Thyroid gland (tissue), 4 donors: ENCODE measurements around the gene PLCB1. TPM values are rescaled to one million over a fixed set of nuclear protein-coding genes. Genes with fewer than 3 reads are reported as not detected.

Experiments
- DNase-seq, 2 donors: peaks; one replicate each; pipeline ENCODE4 v3.0.0-alpha.2; 2019
- H3K27ac ChIP-seq, 3 donors: fragments of 200-600 bp; sonication (generic); 1 replicate in 2 of 3; 2 replicates in 1 of 3; pipeline ENCODE4 v1.5.1; 2016 to 2019; ENCODE audit warnings: mild to moderate bottlenecking in 1 of 3, moderate library complexity in 1 of 3
- H3K27me3 ChIP-seq: fragments of 200-600 bp; sonication (generic); one replicate; pipeline ENCODE4 v1.5.1; 2019
- H3K36me3 ChIP-seq, 2 donors: fragments of 200-600 bp; sonication (generic); one replicate each; pipeline ENCODE4 v1.5.1; 2016 to 2019
- H3K4me1 ChIP-seq, 2 donors: fragments of 200-600 bp; sonication (generic); one replicate each; pipeline ENCODE4 v1.5.1; 2017 to 2019
- H3K4me3 ChIP-seq, 3 donors: fragments of 200-600 bp; sonication (generic); replicated peaks in 1 of 3; 1 replicate in 2 of 3; 2 replicates in 1 of 3; pipeline ENCODE4 v1.5.1; 2016; ENCODE audit warnings: mild to moderate bottlenecking in 1 of 3
- H3K9me3 ChIP-seq: fragments of 200-600 bp; sonication (generic); one replicate; pipeline ENCODE4 v1.5.1; 2017
- POLR2A ChIP-seq, 2 donors: fragments of 450-650 bp; IDR thresholded peaks; one replicate each; pipeline ENCODE4 v1.6.1; 2017; ENCODE audit warnings: antibody characterized with exemption in 2 of 2, mild to moderate bottlenecking in 2 of 2, moderate library complexity in 1 of 2
- WGBS, 2 donors: methylation state at CpG; one replicate each; pipeline ENCODE4 v1.1.5; 2017; 5-methylcytosine and 5-hydroxymethylcytosine counted together
- intact Hi-C: fragments of 100-400 bp; cut with DNase I; formaldehyde crosslinking; loops from one replicate; pipeline ENCODE4 v1.15.1; 2023
- total RNA-seq, 4 donors: library from RNA; depleted of rRNA; stranded (reverse); fragments of >200 nt; gene quantifications; one replicate each; pipeline ENCODE4 v1.2.3, GENCODE V29; 2016
- TF ChIP-seq, protein P1 (sequence below), 6 experiments: fragments of 200-600 bp in 3 of 6; fragments of 450-650 bp in 3 of 6; sonication (generic) in 3 of 6; IDR thresholded peaks; one replicate each; pipeline ENCODE4 v1.5.1; 2016 to 2019; ENCODE audit warnings: antibody characterized with exemption in 6 of 6, mild to moderate bottlenecking in 2 of 6, inconsistent platforms in 1 of 6, moderate library complexity in 1 of 6

PLCB1 gene
- total RNA-seq, 4 donors from 2014 or later = 7.3 to 14.1 (median 11.0) TPM

DNA sequence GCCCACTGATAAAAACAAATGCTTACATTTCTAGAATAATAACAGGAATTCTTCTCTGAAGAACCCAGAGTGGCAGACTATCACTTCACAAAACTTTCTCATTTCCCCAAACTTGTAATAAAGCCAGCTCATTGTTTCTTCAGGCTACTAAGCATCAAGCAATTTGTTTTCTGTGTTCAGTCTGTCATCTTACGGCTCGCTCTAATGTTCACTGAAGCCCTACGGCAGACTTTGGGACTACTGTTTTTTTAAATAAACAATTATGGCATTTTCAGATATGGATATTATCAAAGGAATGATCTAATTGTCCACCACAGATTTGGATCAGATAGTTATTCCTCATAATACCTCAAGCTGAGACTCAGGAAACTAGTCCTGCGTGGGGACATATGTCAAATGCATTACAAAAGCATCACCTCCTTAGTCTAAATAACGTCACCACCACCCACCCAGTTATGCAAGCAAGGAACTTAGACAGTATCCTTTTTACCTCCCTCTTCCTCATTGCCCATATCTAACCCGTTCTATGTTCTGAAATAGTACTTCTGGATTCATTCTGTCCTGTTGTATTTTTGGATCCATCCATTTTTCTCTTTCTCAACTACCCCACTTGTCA lies 415.1 kb downstream of the PLCB1 start:
- H3K27me3 ChIP-seq = no peaks in the 10 kb centered on the region
- WGBS, 2 donors = 50 to 53% methylated on average over 6 of the region's 6 CpGs
- no peaks in the 10 kb centered on the region for H3K36me3 ChIP-seq
- no peak overlapping the region for H3K27ac ChIP-seq
- no peaks in the 10 kb centered on the region for H3K9me3 ChIP-seq
- intact Hi-C loops = no loop called here
- no peak for TF ChIP-seq POLR2A (IDR thresholded peaks at IDR 0.05)
- TF ChIP-seq, protein P1, sequence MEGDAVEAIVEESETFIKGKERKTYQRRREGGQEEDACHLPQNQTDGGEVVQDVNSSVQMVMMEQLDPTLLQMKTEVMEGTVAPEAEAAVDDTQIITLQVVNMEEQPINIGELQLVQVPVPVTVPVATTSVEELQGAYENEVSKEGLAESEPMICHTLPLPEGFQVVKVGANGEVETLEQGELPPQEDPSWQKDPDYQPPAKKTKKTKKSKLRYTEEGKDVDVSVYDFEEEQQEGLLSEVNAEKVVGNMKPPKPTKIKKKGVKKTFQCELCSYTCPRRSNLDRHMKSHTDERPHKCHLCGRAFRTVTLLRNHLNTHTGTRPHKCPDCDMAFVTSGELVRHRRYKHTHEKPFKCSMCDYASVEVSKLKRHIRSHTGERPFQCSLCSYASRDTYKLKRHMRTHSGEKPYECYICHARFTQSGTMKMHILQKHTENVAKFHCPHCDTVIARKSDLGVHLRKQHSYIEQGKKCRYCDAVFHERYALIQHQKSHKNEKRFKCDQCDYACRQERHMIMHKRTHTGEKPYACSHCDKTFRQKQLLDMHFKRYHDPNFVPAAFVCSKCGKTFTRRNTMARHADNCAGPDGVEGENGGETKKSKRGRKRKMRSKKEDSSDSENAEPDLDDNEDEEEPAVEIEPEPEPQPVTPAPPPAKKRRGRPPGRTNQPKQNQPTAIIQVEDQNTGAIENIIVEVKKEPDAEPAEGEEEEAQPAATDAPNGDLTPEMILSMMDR (IDR thresholded peaks at IDR 0.05) = no peak
- no peak for DNase-seq
- H3K4me3 ChIP-seq = no peak overlapping the region
- H3K4me1 ChIP-seq = no peaks in the 10 kb centered on the region

DNA sequence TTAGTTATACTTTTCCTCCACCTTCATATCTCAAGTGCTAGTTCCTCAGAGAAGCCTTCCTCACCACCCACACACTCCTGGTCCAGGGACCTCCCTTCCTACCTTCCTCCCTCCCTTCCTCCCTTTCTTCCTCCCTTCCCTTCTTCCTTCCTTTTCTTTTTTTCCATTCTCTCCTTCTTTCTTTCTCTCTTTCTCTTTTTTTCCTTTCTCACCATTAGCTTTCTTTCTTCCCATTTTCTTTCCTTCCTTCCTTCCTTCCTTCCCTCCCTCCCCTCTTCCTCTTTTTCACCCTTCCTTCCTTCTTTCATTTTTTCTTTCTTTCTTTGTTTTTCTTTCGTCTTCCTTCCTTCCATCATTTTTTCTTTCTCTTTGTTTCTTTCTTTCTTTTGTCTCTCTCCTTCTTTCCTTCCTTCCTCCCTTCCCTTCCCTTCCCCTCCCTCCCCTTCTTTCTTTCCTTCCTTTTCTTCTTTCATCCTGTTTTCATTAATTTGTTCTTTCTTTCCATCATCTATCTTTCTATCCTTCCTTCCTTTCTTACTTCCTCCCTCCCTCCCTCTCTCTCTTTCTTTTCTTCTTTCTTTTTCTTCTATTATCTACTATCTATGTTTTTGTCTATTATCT lies 416.0 kb downstream of the PLCB1 start:
- Histone ChIP-seq H3K9me3 (no peaks in the 10 kb centered on the region), H3K4me1 (no peaks in the 10 kb centered on the region), H3K27ac (no peak overlapping the region), H3K36me3 (no peaks in the 10 kb centered on the region), H3K27me3 (no peaks in the 10 kb centered on the region), H3K4me3 (no peak overlapping the region)
- no peak for DNase-seq
- TF ChIP-seq, protein P1 (IDR thresholded peaks at IDR 0.05) = no peak
- no peak for TF ChIP-seq POLR2A (IDR thresholded peaks at IDR 0.05)
- 90 to 97% methylated on average over 1 of the region's 1 CpG for WGBS, 2 donors
- intact Hi-C loops = no loop called here

DNA sequence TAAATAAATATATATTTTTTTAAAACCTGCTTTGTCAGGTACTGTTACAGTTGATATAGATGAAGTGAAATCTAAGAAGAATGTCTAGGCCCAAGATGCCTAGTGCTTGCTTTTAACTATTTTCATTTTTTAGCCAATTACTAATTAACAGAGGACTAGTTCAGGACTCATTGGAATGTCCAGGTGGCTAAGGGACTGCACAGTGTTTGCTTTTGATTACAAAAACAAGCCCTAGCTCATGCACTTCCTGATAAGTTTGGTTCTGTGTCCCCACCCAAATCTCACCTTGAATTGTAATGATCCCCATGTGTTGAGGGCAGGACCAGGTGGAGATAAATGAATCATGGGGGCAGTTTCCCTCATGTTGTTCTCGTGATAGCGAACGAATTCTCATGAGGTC lies 417.1 kb downstream of the PLCB1 start:
- Histone ChIP-seq H3K27ac (no peak overlapping the region), H3K4me3 (no peak overlapping the region), H3K36me3 (no peaks in the 10 kb centered on the region), H3K27me3 (no peaks in the 10 kb centered on the region), H3K9me3 (no peaks in the 10 kb centered on the region), H3K4me1 (no peaks in the 10 kb centered on the region)
- no peak for TF ChIP-seq POLR2A (IDR thresholded peaks at IDR 0.05)
- TF ChIP-seq, protein P1 (IDR thresholded peaks at IDR 0.05) = no peak
- DNase-seq = no peak
- intact Hi-C loops = no loop called here
- 93 to 96% methylated on average over 3 of the region's 3 CpGs for WGBS, 2 donors

DNA sequence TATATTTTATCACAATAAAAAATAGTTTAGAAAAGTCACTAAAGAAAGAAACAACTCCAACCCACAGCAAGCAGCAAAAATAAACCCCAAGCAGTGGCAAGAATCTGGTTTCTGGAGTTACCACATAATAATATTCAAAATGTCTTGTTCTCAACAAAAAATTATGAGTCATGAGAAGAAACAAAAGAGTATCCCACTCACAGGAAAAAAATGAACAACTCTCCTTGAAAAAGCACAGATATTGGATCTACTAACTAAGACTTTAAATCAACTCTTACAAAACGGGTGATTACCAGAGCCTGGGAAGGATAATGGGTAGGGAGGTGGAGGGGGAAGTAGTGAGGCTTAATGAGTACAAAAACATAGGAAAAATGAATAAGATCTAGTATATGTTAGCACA lies 425.6 kb downstream of the PLCB1 start:
- no peaks in the 10 kb centered on the region for H3K4me1 ChIP-seq
- H3K36me3 ChIP-seq = no peaks in the 10 kb centered on the region
- no peak overlapping the region for H3K4me3 ChIP-seq
- no peak for TF ChIP-seq POLR2A (IDR thresholded peaks at IDR 0.05)
- TF ChIP-seq, protein P1 (IDR thresholded peaks at IDR 0.05) = no peak
- no peak overlapping the region for H3K27ac ChIP-seq
- no peaks in the 10 kb centered on the region for H3K9me3 ChIP-seq
- 87 to 93% methylated on average over 1 of the region's 1 CpG for WGBS, 2 donors
- DNase-seq = no peak
- intact Hi-C loops = no loop called here
- no peaks in the 10 kb centered on the region for H3K27me3 ChIP-seq

DNA sequence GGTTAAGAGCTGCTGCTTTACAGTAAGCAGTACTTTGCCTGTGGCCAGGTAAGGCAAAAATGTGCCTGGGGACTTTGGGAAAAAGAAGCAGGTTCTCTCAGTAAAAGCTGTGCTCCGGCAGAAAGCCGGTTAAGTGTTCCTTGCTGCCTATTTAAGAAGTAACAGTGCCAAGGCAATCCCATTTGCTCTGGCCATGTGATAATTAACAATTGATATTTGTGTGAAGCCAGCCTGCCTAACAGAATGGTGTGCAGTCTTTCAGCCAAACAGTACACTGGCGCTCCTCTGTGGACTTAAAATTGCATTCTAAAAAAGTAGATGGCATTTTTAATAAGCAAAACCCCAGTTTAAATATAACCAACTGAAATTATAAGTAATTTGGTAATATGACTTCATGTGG lies 430.3 kb downstream of the PLCB1 start:
- H3K36me3 ChIP-seq = no peaks in the 10 kb centered on the region
- TF ChIP-seq, protein P1 (IDR thresholded peaks at IDR 0.05) = no peak
- no peak for TF ChIP-seq POLR2A (IDR thresholded peaks at IDR 0.05)
- intact Hi-C loops = no loop called here
- H3K9me3 ChIP-seq = no peaks in the 10 kb centered on the region
- no peak overlapping the region for H3K27ac ChIP-seq
- no peaks in the 10 kb centered on the region for H3K27me3 ChIP-seq
- no peak for DNase-seq
- no peak overlapping the region for H3K4me3 ChIP-seq
- no peaks in the 10 kb centered on the region for H3K4me1 ChIP-seq
- WGBS, 2 donors = 93% methylated on average over 3 of the region's 3 CpGs
